A549 treated with DMSO at 1 μM for 4 hours (cell line): ENCODE results near the gene PPP1R37. TPM values are rescaled to one million over a fixed set of nuclear protein-coding genes. Genes with fewer than 3 reads are reported as not detected.

Experiments
- total RNA-seq: library from RNA; stranded (reverse); fragments of 200-300 nt; extraction: Qiagen RNA extraction; gene quantifications from 5 replicates; pipeline ENCODE4 v1.2.3, GENCODE V29; 2022; ENCODE audit warnings: low read depth

Gene PPP1R37, protein sequence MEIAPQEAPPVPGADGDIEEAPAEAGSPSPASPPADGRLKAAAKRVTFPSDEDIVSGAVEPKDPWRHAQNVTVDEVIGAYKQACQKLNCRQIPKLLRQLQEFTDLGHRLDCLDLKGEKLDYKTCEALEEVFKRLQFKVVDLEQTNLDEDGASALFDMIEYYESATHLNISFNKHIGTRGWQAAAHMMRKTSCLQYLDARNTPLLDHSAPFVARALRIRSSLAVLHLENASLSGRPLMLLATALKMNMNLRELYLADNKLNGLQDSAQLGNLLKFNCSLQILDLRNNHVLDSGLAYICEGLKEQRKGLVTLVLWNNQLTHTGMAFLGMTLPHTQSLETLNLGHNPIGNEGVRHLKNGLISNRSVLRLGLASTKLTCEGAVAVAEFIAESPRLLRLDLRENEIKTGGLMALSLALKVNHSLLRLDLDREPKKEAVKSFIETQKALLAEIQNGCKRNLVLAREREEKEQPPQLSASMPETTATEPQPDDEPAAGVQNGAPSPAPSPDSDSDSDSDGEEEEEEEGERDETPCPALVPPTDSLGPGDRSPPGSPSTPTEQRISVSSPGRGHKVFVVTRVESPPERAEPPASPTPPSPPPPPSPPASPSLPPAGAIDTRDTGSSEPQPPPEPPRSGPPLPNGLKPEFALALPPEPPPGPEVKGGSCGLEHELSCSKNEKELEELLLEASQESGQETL
- 19.5 to 31.8 TPM (median 29.7 TPM) in 5 replicates for total RNA-seq

DNA sequence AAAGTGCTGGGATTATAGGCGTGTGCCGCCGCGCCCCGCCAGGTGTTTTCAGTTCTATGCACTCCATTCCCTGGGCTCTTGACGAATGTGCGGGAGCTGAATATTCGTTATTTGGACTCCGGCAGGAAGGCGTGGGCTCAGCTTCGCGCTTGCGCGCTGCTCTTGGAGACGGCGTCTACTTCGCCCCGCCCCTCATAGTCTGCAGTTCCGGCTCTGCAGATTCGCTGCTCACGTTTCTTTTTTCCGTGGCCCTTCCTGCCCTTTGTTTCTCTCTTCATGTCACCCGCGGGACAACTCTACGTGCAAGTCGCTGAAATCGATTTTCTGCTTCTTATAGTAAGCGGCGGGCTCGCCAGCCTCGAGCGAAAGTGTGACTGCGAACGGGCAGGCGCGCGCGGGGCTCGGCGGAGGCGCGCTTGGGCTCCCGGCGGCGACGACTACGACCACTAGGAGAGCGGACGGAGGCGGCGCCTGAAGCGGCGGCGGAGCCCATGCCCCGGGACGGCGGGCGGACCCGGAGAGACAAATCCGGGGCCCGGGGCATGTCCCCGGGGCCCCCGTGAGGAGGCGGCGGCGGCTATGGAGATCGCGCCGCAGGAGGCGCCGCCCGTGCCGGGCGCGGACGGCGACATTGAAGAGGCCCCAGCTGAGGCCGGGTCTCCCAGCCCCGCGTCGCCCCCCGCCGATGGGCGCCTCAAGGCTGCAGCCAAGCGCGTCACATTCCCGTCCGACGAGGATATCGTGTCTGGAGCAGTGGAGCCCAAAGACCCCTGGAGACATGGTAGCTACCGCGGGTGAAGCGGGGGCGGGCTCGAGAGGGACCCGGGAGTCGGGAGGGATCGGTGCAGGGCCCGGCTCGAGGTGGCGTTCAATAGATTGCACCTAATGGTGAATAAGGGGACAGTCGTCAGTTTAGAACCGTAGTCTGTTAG lies at the start of gene PPP1R37:
PPP1R37 (plus strand) TSS at position 433 of the 932 bp plus-strand sequence; CDS start at position 580, 147 bp downstream.

DNA sequence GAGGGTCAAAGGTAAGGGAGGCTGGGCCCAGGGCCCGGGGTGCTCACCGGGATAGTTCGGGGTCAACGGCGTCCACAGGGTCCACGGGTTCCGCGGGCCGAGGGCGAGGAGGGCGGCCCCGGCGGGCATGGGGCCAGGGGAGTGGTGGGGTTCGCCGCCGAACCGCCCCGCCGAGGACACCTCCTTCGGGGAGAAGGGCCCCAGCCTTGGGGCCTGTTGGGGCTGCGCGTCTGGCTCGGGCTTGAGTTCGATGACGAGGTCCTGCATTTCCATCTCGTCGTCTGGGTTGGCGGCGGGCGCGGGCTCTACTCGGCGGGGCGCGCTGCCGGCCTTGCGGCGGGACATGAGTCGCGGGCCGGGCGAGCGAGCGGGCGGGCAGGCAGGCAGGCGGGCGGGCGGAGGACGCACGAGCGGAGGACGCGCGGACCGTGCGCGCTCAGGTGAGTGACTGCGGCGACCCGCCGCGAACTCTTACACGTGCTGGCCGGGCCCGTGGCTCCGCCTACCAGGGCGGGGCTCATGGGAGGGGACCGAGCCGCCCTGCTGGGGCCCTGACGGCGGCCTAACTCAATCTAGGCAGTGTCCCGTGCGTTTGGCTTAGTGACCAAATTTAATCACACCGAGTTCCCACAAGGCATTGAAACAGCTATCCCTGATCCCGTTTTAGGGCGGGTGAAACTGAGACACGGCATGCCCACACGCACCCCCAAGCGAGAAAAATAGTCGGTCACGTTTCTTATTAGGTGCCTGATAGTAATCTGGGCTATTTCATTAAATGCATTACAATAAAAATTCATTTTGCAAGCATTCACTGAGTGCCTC lies 16.7 kb upstream of the PPP1R37 start, which contains the start of gene ZNF296:
ZNF296 (minus strand) TSS at position 450 of the 822 bp plus-strand sequence; CDS start at position 345, 105 bp downstream.

DNA sequence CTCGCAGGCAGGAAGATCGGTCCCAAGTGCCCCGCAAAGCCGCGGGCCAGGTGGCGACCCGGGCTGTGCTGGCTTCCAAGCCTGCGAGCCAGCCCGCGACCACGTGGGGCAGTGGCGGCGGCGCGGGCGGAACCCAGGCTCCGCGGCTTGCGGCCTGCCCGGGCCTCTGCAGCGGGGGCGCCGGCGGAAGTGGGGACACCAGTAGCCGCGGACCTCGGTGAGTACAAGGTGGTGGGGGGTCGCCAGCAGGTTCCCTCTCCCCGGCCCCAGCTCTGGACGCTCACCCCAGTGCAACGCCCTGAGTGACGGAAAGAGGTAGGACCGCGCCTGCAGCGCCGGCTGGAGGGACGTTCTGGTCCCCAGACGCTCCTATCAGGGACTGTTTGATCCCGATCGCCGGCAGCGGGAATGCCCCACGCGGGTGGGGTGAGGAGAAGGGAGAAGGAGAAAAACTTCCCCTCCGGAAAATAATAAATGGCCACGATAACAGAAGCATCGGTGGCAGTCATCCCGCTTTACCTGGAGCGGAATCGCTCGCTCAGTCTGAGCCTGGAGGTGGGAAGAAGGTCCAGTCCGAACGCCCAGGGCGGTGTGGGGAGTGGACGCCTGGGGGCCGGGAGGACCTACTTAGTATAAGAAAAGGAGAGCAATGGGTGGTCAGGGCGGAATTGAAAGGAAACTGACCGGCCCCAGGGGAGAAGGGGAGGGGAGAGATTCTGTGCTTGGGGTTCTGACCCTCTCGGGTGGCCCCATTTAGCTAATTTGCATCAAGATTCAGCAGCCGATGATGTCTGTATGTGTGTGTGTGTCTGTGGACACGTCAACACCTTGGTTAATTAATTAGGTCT lies 13.7 kb upstream of the PPP1R37 start, which contains the start of gene GEMIN7:
GEMIN7 (plus strand) TSS at position 198 of the 848 bp plus-strand sequence. CDS start 10,855 bp downstream, outside the sequence.

DNA sequence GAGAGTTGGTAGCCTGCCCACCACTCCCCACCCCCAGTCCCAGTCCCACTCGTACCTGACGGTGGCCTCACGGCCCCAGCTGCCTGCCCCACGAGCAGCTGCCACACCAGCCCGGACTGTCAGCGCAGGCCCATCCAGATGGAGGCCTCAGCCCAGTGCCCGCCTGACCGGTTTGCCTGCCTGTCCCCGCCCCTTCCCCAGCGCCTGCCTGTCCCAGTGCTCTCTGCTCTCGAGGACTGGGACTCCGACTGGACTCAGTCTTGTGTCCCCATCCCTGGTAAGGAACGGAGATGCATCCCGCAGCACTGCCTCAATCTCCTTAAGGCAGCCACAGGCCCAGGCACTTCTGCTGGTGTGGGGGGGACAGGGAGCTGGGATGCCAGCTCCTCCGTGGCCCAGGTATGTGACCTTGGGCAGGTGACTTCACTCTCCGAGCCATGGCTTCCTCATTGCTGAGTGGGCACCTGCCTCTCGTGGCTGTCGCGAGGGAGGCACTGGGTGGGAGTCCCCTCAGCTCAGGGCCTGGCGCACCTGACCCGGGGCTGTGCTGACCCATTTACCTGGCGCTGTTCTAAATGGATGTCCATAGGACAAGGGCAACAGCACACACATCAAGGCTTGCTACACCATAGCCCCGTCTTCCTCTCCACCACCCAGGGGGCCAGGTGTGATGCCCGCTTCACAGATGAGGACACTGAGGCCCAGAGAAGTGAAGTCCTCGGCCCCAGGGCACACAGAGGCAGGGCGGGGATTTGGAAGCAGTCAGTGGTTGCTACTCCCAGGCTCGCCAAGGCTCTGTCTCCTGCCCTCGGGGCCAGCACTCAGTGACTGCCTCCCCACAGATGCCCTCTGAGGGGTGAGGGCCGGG lies 68.1 kb downstream of the PPP1R37 start, which contains the start of gene NKPD1:
NKPD1 (minus strand) TSS at position 113 of the 868 bp plus-strand sequence. CDS start 832 bp downstream, outside the sequence.

DNA sequence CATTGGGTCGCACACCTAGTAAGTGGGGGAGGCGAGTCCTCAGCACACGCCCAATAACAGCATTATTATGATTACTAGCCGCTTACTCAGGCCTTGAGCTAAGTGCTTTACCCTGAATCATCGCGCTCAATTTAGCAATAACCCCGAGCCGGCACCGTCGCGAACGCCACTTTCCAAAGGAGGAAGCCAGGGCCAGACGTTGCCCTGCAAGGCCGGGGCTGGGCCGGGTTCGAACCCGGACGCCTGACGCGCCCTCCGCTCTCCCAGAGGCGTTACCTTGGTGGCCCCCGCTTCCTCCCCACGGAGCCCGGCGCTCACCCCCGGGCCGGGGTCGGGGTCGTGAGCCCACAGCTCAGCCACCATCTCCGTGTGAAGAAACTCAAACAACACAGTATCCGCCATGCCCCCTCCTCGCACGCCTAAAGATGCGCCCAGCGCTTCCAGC lies 84.9 kb downstream of the PPP1R37 start, which contains the start of gene TRAPPC6A:
TRAPPC6A (minus strand) TSS at position 421 of the 445 bp plus-strand sequence; CDS start at position 402, 19 bp downstream.

DNA sequence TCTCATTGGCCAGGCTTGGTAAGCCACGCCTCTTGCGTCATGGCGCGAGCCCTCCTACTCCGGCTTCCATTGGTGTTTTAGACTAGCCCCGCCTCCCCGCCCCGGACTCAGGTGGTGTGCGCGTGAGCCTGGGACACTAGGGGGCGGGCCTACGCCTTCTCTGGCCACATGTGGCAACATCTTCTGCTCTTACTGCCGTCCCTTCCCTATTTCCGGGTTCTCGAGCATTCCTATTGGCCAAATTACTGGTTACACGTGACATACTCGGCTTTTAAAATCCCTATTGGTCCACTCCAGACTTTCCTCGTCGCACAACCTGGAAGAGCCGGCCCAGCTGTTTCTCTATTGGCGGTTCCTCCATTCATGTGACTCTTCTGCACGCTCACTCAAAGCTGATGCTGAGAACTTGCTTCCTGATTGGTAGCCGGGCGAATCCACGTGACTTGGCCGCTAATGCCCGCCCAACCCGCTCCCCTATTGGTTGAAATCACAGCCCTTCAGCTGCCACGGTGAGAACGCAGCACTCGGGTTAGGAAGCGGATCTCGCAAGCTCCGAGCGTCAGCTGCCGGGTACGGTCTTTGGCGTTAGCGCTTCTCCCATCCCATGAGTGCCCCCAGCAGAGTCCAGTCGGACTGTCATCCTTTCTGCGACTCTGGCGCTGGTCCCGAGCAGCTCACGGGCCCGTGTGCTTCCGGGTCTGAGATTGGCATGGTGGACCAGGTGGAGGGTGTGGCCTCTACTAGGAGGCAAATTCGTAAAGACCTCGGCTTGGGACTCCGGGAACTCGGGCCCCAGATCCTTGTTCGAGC lies 85.5 kb downstream of the PPP1R37 start, which contains the start of gene BLOC1S3:
BLOC1S3 (plus strand) TSS at position 523 of the 810 bp plus-strand sequence. CDS start 513 bp downstream, outside the sequence.

Other genes with a start within 250 kb of the PPP1R37 start
- 75.5 to 88.4 TPM (median 83.4 TPM) in 5 replicates for gene NECTIN2, start 246.9 kb upstream of the PPP1R37 start, total RNA-seq
- 206 to 267 TPM (median 230 TPM) in 5 replicates for gene TOMM40, start 201.9 kb upstream of the PPP1R37 start, total RNA-seq
- gene APOE, start 187.4 kb upstream of the PPP1R37 start, total RNA-seq: 12.2 to 15.8 TPM (median 13.3 TPM) in 5 replicates
- gene APOC1, start 178.6 kb upstream of the PPP1R37 start, total RNA-seq: 109 to 128 TPM (median 117 TPM) in 5 replicates
- gene APOC4, start 150.9 kb upstream of the PPP1R37 start, total RNA-seq: not detected in 5 replicates
- gene APOC2, start 147.1 kb upstream of the PPP1R37 start, total RNA-seq: not detected in 5 replicates
- gene CLPTM1, start 137.8 kb upstream of the PPP1R37 start, total RNA-seq: 136 to 197 TPM (median 165 TPM) in 5 replicates
- gene RELB, start 91.7 kb upstream of the PPP1R37 start, total RNA-seq: 41.9 to 59.2 TPM (median 49.1 TPM) in 5 replicates
- gene CLASRP, start 54.1 kb upstream of the PPP1R37 start, total RNA-seq: 54.6 to 69.9 TPM (median 62.3 TPM) in 5 replicates
- 6.6 to 9.2 TPM (median 7.7 TPM) in 5 replicates for gene ZNF296, start 16.7 kb upstream of the PPP1R37 start, total RNA-seq
- 83.7 to 92.7 TPM (median 88.0 TPM) in 5 replicates for gene GEMIN7, start 13.9 kb upstream of the PPP1R37 start, total RNA-seq
- 0.04 to 0.09 TPM (median 0.05 TPM) in 5 replicates for gene NKPD1, start 67.8 kb downstream of the PPP1R37 start, total RNA-seq
- gene TRAPPC6A, start 85.1 kb downstream of the PPP1R37 start, total RNA-seq: 34.8 to 41.6 TPM (median 37.2 TPM) in 5 replicates
- 11.6 to 15.2 TPM (median 13.4 TPM) in 5 replicates for gene BLOC1S3, start 85.6 kb downstream of the PPP1R37 start, total RNA-seq
- gene EXOC3L2, start 152.2 kb downstream of the PPP1R37 start, total RNA-seq: 0.80 to 1.3 TPM (median 0.99 TPM) in 5 replicates
- gene MARK4, start 158.1 kb downstream of the PPP1R37 start, total RNA-seq: 5.4 to 9.7 TPM (median 7.3 TPM) in 5 replicates
- gene CKM, start 229.7 kb downstream of the PPP1R37 start, total RNA-seq: 0.11 TPM in 1 of 5 replicates, not detected in the others
- gene KLC3, start 247.6 kb downstream of the PPP1R37 start, total RNA-seq: 0.50 to 0.83 TPM (median 0.54 TPM) in 5 replicates